Activated T-cell treated with anti-CD3 and anti-CD28 coated beads, Interleukin-2, amount 50 U/mL, for 4 hours (primary cell): ENCODE data around the gene ZNF282. TPM values are rescaled to one million over a fixed set of nuclear protein-coding genes. Genes with fewer than 3 reads are reported as not detected.

Experiments used
- ATAC-seq, 2 donors: fragments of 200-7000 bp; cut with Tn5 transposase; one replicate each; pipeline ENCODE4 v1.10.0; 2021
- DNase-seq: peaks from one replicate; pipeline ENCODE4 v3.0.0-alpha.2; 2020
- H3K27me3 Mint-ChIP-seq: one replicate; pipeline ENCODE4 v1.8.0; 2021; ENCODE audit warnings: low read depth, mixed read lengths
- H3K36me3 Mint-ChIP-seq: one replicate; pipeline ENCODE4 v1.8.0; 2022; ENCODE audit warnings: mixed read lengths; ENCODE audit not compliant: insufficient read depth
- H3K4me1 Mint-ChIP-seq: one replicate; pipeline ENCODE4 v1.8.0; 2021; ENCODE audit warnings: low read depth, mixed read lengths
- H3K4me3 Mint-ChIP-seq: one replicate; pipeline ENCODE4 v1.8.0; 2021; ENCODE audit warnings: mild to moderate bottlenecking, moderate library complexity, mixed read lengths
- H3K9me3 Mint-ChIP-seq: one replicate; pipeline ENCODE4 v1.8.0; 2021; ENCODE audit warnings: mixed read lengths
- total RNA-seq, 3 donors: library from RNA; stranded (reverse); gene quantifications; one replicate each; pipeline ENCODE4 v1.2.1, GENCODE V29; 2021

The ZNF282 gene
- total RNA-seq: 10 to 100 TPM; 36.1 to 39.7 (median 38.3) TPM

DNA sequence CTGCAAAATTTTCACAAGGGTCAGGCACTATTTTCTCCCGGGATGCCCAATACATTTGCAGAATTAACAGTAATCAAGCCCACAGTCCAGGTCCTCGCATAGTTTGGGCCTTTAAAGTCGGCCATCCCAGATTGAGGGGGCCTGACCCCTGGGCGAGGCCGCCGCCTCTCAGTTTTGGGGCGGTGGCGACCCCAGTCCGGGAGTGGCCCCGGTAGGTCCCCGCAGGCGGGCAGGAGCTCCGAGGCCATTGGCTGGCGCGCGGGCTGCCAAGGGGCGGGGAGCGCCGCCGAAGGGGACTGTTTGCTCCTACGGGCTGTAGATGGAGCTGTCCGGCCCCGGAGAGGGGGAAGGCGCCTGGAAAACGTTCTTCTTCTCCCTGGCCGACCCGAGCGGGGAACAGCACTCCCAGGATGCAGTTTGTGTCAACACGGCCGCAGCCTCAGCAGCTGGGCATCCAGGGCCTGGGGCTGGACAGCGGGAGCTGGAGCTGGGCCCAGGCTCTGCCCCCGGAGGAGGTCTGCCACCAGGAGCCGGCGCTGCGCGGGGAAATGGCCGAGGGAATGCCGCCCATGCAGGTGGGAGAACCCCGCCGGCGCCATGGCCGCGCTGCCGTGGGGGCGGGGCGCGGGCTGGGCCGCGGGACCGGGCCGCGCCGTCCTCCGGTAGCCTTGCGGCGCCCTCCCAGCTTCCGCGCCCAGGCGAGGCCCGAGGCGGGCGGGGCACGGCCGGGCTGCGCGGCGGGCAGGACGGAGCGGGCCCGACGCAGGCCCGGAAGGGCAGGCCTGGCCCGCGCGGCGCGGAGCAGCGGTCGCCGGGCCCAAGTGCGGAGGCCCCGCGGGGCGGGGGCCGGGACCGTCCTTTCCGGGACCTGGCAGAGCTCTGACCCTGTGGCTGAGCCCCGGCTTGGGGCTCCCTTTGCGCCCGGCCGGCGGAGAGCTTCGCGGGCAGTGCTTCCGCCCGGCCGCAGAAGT lies at the start of gene ZNF282:
TSS of gene ZNF282 (plus strand) at position 367 of the 971 bp plus-strand sequence. CDS start at position 411, 44 bp downstream.
- DNase-seq (peak; percentile 61), ATAC-seq (peak; percentile 94)
- peaks cover 46% of the 10 kb centered on the region for H3K4me1 Mint-ChIP-seq
- H3K27me3 Mint-ChIP-seq: no peaks in the 10 kb centered on the region
- no peaks in the 10 kb centered on the region for H3K9me3 Mint-ChIP-seq
- H3K36me3 Mint-ChIP-seq: peaks cover 21% of the 10 kb centered on the region
- peak within 1 kb of the TSS; percentile 92 for H3K4me3 Mint-ChIP-seq

DNA sequence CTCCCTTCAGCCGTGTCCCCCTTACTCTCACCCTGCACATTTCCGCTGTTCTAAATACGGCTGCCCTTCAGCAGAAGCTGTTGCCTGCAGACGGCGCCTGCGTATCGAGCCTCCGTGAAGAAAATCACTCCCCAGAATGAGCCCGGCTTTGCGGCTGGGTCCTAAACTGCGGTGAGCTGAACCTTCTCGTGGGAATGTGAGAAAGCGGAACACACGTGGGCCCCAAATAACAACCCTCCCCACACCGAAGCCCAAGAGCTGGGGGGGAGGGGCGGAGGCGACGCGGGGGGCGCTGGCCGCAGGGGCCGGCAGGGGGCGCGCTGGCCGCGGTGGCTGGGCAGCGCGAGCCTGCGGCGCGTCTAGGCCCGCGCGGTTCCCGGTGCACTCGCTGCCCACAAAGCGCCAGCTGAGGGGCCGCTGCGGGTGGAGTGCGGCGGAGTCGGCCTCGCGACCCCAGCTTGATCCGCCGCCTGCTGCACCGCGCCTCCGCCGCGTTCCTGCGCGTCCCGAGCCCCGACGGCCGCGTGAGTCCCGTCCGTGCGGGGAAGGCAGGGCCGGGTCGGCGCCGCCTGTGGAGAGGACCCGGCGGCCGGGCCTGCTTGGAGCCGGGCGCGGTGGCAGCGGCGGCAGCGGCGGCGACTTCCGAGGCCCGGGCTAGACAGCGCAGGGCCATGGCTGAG lies 48.1 kb upstream of the ZNF282 start, which contains the start of gene ZNF398:
TSS of gene ZNF398 (plus strand) at position 382 of the 680 bp plus-strand sequence. CDS start at position 672, 290 bp downstream.
- no peaks in the 10 kb centered on the region for H3K9me3 Mint-ChIP-seq
- H3K4me1 Mint-ChIP-seq: peaks cover 29% of the 10 kb centered on the region
- no peaks in the 10 kb centered on the region for H3K27me3 Mint-ChIP-seq
- peak; percentile 80 for DNase-seq
- H3K4me3 Mint-ChIP-seq: peak within 1 kb of the TSS; percentile 89
- ATAC-seq: peak; percentile 84 to 87
- peaks cover 8% of the 10 kb centered on the region for H3K36me3 Mint-ChIP-seq

DNA sequence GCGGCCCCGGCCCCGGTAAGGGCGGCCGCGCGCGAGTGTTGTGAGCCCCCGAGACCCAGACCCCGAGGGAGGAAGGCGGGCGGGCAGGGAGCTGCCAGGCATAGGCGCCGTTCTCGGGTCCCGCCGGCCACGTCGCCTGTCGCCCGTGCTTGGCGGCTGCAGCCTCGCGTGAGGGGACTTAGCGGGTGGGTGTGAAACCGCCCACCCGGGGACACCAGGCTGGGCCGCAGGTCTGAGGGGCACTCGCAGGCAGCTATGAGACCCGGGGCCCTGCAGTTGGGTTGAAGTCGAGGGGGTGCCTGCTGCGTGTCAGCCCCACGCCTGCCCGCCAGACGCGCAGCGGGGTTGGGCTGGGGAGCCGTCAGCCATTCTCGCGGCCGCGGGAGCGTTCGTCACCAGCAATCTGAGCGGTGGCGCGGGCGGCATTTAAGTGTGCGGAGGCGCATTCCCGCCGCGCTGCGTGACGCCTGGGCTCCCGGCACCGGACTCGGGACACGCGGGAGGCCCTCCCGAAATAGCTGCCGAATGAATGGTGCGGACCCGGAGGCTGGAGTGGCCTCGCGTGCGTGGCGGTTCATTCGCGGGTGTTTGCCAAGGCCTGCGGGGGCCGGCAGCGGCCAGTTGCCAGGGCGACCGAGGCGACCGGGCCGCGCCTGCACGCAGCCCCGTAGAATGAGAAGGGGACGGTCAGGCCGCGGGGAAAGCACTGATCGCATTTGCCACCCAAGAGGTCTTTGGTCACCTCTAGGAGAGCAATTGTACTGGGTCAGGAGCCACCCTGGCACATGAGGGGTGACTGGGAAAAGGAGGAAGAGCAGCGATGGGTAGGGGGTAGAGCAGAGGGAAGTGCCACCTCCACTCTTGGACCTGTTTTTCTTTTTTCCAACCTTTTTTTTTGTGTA lies 47.3 kb upstream of the ZNF282 start:
- ATAC-seq: peak; percentile 59 to 63
- Mint-ChIP-seq H3K9me3 (no peaks in the 10 kb centered on the region), H3K36me3 (peaks cover 8% of the 10 kb centered on the region), H3K27me3 (no peaks in the 10 kb centered on the region), H3K4me3 (peak overlapping the region; percentile 88), H3K4me1 (peaks cover 31% of the 10 kb centered on the region)
- DNase-seq: peak; percentile 63

DNA sequence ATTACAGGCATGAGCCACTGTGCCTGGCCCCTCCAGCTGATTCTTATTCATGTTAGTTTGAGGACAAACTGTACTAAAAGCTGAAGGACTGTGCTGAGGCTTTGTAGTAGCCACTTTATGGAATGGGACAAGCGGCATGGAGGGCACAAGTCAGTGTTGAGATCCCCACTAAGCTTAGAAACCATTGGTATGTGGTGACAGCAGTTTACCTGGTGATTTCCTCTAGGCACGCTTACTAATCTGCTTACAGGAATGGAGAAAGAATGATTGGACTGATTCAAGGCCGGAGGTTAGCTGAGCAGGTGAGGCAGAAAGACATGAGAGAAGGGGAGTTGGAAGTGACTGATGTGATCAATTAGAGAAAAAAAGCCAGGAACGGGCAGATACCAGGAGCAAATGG lies 44.4 kb upstream of the ZNF282 start:
- Mint-ChIP-seq H3K9me3 (no peaks in the 10 kb centered on the region), H3K27me3 (no peaks in the 10 kb centered on the region), H3K4me3 (no peak overlapping the region), H3K36me3 (peaks cover 21% of the 10 kb centered on the region), H3K4me1 (peaks cover 27% of the 10 kb centered on the region)
- ATAC-seq: no peak
- no peak for DNase-seq

DNA sequence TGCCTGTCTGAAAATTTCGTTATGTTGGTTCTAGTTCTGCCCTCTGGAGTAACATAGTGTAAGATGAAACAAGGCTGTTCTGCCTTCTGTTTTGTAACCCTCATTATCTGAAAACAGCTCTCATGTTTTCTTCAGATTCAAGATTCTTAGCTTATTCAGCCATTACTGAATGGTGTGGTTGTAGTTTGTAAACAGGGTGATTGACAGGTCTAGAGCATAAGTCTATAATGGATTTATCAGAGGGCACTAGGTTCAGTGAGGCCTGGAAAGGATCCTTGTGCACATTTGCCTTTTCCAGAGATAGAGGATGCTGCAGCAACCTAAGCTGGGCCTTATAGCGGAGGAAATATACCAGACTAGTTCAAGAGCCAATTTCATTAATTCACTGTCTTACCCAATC lies 42.0 kb upstream of the ZNF282 start:
- DNase-seq (no peak), ATAC-seq (no peak)
- H3K4me1 Mint-ChIP-seq: peaks cover 26% of the 10 kb centered on the region
- peaks cover 32% of the 10 kb centered on the region for H3K36me3 Mint-ChIP-seq
- no peaks in the 10 kb centered on the region for H3K27me3 Mint-ChIP-seq
- H3K9me3 Mint-ChIP-seq: no peaks in the 10 kb centered on the region
- no peak overlapping the region for H3K4me3 Mint-ChIP-seq

DNA sequence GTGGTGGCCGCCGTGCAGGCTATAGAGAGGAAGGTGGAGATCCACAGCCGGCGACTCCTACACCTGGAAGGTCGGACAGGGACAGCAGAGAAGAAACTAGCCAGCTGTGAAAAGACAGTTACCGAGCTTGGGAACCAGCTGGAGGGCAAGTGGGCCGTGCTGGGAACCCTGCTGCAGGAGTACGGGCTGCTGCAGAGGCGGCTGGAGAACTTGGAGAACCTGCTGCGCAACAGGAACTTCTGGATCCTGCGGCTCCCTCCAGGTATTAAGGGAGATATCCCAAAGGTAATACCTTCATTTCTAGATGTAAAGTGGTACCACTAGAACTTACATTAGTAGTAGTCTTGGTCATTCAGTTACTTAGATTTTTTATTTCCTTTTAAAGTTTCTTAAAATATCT lies 41.3 kb upstream of the ZNF282 start:
- no peak for ATAC-seq
- no peak overlapping the region for H3K4me3 Mint-ChIP-seq

DNA sequence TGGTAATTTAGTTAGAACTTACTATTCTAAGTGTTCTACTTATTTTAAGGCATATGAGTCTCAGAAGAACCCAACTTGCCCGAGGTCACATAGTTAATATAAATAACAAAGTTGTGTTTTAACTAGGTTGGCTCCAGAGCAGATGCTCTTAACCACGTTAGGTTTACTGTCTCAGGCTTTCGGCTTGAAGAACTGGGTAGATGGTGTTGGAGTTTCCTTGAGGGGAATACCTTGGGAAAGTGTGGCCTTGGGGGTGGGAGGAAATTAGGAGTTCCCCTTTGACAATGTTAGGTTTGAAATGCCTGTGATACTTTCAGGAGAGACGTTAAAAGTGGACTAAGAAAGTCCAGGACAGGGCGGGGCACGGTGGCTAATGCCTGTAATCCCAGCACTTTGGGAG lies 38.4 kb upstream of the ZNF282 start:
- ATAC-seq: no peak
- Mint-ChIP-seq H3K27me3 (no peaks in the 10 kb centered on the region), H3K4me3 (no peak overlapping the region), H3K9me3 (no peaks in the 10 kb centered on the region), H3K4me1 (peaks cover 11% of the 10 kb centered on the region), H3K36me3 (peaks cover 32% of the 10 kb centered on the region)
- no peak for DNase-seq

More for the DNA sequence above, 41.3 kb upstream of the ZNF282 start:
- no peaks in the 10 kb centered on the region for H3K9me3 Mint-ChIP-seq
- no peak for DNase-seq
- H3K36me3 Mint-ChIP-seq: peaks cover 31% of the 10 kb centered on the region
- H3K4me1 Mint-ChIP-seq: peaks cover 21% of the 10 kb centered on the region
- no peaks in the 10 kb centered on the region for H3K27me3 Mint-ChIP-seq

DNA sequence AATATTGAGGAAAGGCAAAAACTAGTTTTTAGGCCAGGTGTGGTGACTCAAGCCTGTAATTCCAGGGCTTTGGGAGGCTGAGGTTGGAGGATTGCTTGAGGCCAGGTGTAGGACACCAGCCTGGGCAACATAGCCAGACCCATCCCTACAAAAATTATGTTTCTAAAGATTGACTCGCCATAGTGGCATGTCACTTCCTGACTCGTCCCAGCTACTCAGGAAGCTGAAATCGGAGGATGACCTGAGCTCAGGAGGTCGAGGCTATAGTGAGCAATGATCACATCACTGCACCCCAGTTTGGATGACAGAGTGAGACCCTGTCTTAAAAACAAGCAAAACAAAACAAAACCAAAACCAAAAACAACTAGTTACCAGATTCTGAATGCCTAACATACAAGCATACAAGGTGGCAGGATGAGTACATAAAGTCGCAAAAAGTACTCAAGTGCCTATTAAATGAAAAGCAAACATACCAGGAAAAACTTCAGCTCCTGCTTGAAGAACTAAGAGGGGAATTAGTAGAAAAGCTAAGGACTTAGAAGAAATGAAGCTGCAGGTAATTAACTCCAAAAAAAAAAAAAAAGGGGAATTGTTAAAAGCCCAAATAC lies 34.0 kb upstream of the ZNF282 start:
- H3K4me3 Mint-ChIP-seq: no peak overlapping the region
- H3K9me3 Mint-ChIP-seq: no peaks in the 10 kb centered on the region
- DNase-seq (no peak), ATAC-seq (peak; percentile 43 to 52)
- peaks cover 4% of the 10 kb centered on the region for H3K4me1 Mint-ChIP-seq
- H3K36me3 Mint-ChIP-seq: peaks cover 26% of the 10 kb centered on the region
- H3K27me3 Mint-ChIP-seq: no peaks in the 10 kb centered on the region

DNA sequence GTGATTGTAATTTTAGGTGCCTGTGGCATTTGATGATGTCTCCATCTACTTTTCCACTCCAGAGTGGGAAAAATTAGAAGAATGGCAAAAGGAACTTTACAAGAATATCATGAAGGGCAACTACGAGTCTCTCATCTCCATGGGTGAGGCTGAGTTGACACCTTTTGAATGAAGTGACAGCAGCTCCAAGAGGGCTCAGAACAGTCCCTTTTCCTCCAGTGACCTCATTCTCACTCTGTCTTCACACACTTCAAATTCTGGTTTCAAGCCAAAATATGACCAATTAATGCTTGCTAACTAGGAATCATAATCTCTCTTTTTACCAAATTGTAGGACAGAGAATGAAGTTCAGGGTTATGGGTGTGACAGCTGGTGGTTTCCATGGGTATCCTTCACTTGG lies 29.2 kb upstream of the ZNF282 start:
- ATAC-seq: no peak

DNA sequence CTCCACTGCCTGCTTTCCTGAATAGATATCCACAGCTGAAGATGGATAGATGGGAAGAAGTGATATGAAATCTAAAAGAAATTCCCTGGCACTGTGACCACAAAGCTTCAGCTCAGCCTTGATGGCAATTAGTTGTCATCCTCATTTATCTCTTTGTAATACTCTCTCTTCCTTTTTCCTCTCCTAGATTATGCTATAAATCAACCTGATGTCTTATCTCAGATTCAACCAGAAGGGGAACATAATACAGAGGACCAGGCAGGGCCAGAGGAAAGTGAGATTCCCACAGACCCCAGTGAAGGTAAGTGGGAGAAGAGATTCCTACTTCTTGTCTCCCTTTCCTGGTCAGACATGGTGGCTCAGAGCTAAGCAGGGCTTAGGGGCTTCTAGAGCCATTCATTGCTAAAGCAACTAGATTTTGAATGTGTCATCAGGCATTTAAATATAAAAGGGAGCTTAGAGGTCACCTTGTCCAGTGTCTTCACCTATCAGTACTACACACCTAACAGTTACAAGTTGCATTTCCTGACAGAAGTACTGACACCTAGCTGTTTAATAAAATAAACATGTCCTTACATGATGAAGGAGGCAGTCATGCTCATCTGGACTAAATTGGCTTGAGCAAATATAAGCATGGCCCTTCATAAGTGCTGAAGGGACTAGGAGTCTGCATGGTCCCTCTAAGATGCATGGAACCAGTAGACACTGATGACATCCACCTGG lies 28.6 kb upstream of the ZNF282 start:
- Mint-ChIP-seq H3K4me1 (no peaks in the 10 kb centered on the region), H3K4me3 (no peak overlapping the region), H3K27me3 (no peaks in the 10 kb centered on the region), H3K9me3 (no peaks in the 10 kb centered on the region), H3K36me3 (peaks cover 25% of the 10 kb centered on the region)
- ATAC-seq (no peak), DNase-seq (no peak)

More for the DNA sequence above, 29.2 kb upstream of the ZNF282 start:
- Mint-ChIP-seq H3K27me3 (no peaks in the 10 kb centered on the region), H3K4me3 (no peak overlapping the region), H3K9me3 (no peaks in the 10 kb centered on the region), H3K36me3 (peaks cover 25% of the 10 kb centered on the region), H3K4me1 (no peaks in the 10 kb centered on the region)
- no peak for DNase-seq

DNA sequence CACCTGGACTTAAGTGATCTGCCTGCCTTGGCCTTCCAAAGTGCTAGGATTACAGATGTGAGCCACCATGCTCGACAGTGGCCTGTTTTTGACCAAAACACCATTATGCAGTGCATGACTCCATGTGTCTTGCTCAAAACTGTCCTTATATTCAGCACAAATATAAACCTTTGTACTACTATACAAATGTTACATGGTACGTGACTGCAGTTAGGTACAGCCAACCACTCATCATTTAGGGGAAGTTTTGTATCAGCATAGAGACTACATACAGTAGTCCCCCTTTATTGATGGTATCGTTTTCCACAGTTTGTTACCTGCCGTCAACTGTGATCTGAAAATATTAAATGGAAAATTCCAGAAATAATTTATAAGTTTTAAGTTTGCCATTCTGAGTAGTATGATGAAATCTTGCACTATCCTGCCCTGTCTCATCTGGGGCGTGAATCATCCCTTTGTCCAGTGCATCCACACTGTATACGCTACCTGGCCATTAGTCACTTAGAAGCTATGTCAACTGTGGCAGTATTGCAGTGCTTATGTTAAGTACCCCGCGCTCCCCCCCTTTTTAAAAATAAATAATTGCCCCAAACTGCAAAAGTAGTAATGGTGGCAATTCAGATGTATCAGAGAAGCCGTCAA lies 23.3 kb upstream of the ZNF282 start:
- no peak for ATAC-seq

DNA sequence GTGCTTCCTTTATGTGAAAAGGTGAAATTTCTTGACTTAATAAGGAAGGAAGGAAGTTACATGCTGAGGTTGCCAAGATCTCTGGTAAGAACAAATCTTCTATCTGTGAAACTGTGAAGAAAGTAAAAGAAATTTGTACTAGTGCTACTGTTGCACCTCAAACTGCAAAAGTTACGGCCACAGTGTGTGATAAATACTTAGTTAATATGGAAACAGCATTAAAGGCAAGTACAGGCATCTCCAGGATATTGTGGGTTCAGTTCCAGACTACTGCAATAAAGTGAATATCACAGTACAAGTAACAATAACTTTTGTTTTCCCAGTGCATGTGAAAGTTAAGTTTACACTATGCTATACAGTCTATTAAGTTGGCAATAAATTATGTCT lies 22.8 kb upstream of the ZNF282 start:
- Mint-ChIP-seq H3K4me1 (no peaks in the 10 kb centered on the region), H3K36me3 (peaks cover 25% of the 10 kb centered on the region), H3K4me3 (no peak overlapping the region), H3K9me3 (no peaks in the 10 kb centered on the region), H3K27me3 (no peaks in the 10 kb centered on the region)
- no peak for DNase-seq
- ATAC-seq: no peak

More for the DNA sequence above, 23.3 kb upstream of the ZNF282 start:
- DNase-seq: no peak
- Mint-ChIP-seq H3K9me3 (no peaks in the 10 kb centered on the region), H3K36me3 (peaks cover 22% of the 10 kb centered on the region), H3K27me3 (no peaks in the 10 kb centered on the region), H3K4me1 (no peaks in the 10 kb centered on the region), H3K4me3 (no peak overlapping the region)

DNA sequence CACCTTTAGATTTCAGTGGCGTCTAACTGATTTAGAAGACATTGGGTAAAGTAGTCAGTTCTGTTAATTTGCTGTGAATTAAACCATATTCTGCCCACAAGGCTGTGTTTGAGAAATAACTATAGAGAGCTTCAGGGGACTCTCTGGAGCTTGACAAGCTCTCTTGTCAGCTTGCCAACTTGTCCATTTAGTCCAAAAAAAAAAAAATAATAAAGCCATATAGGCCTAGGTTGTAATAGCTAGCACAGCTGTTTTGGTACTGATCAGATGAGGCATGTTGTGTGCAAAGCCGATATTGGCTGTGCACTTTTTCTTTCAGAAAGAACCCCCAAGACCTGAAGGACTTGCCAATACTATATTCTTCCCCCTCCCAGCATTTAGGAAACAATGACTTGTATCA lies 20.2 kb upstream of the ZNF282 start:
- DNase-seq (no peak), ATAC-seq (no peak)
- no peaks in the 10 kb centered on the region for H3K4me1 Mint-ChIP-seq
- H3K27me3 Mint-ChIP-seq: no peaks in the 10 kb centered on the region
- no peaks in the 10 kb centered on the region for H3K9me3 Mint-ChIP-seq
- H3K36me3 Mint-ChIP-seq: peaks cover 35% of the 10 kb centered on the region
- no peak overlapping the region for H3K4me3 Mint-ChIP-seq
